PC-9 (cell line): ENCODE measurements around the gene SPSB3. TPM values are rescaled to one million over a fixed set of nuclear protein-coding genes. Genes with fewer than 3 reads are reported as not detected.

ENCODE experiments used
- BruUV-seq: library from RNA; stranded (reverse); fragments of 400-500 nt; replicated peaks from 2 replicates; lab custom pipeline; 2021; lab: Mats Ljungman, UMichigan
- CTCF ChIA-PET: fragments of 300-600 bp; sonication (Branson Sonifier 250); formaldehyde crosslinking; loops from one replicate; lab custom pipeline; 2022; ENCODE audit warnings: antibody characterized with exemption; lab: Charles Lee
- POLR2A ChIA-PET: fragments of 300-600 bp; sonication (Branson Sonifier 250); formaldehyde crosslinking; loops from one replicate; lab custom pipeline; 2022; ENCODE audit warnings: antibody characterized with exemption; ENCODE audit not compliant: unreplicated experiment; lab: Charles Lee
- DNase-seq, 2 experiments: peaks; one replicate each; pipeline versions ENCODE4 v3.0.0 to v3.0.0-alpha.2; 2015 to 2022; ENCODE audit warnings: mixed read lengths in 1 of 2
- H2AFZ ChIP-seq: fragments of 200-600 bp; sonication (generic); 2 replicates; pipeline ENCODE4 v1.8.1; 2017; ENCODE audit warnings: antibody characterized with exemption
- H3F3A ChIP-seq: fragments of 200-600 bp; sonication (generic); 2 replicates; pipeline ENCODE4 v1.8.1; 2017; ENCODE audit warnings: antibody characterized with exemption, mild to moderate bottlenecking, low read depth; ENCODE audit not compliant: insufficient read depth
- H3K27ac ChIP-seq: fragments of 200-600 bp; sonication (generic); 2 replicates; pipeline ENCODE4 v1.6.1; 2016; ENCODE audit warnings: mixed run types
- H3K27me3 ChIP-seq: fragments of 200-600 bp; sonication (generic); 2 replicates; pipeline ENCODE4 v1.6.1; 2016; ENCODE audit warnings: low read depth, mixed run types; ENCODE audit not compliant: insufficient read depth
- H3K36me3 ChIP-seq: fragments of 200-600 bp; sonication (generic); 2 replicates; pipeline ENCODE4 v1.6.1; 2016; ENCODE audit warnings: low read depth, mixed run types
- H3K4me1 ChIP-seq: fragments of 200-600 bp; sonication (generic); replicated peaks from 2 replicates; pipeline ENCODE4 v1.6.1; 2016; ENCODE audit warnings: mixed run types; ENCODE audit not compliant: insufficient read depth
- H3K4me2 ChIP-seq: fragments of 200-600 bp; sonication (generic); 2 replicates; pipeline ENCODE4 v1.6.1; 2017; ENCODE audit warnings: mixed run types
- H3K4me3 ChIP-seq: fragments of 200-600 bp; sonication (generic); 2 replicates; pipeline ENCODE4 v1.6.1; 2016; ENCODE audit warnings: mixed run types
- H3K79me2 ChIP-seq: fragments of 200-600 bp; sonication (generic); 2 replicates; pipeline ENCODE4 v1.6.1; 2017; ENCODE audit warnings: low read depth, mixed run types
- H3K9me2 ChIP-seq: fragments of 200-600 bp; sonication (generic); 2 replicates; pipeline ENCODE4 v1.8.1; 2017; ENCODE audit warnings: mild to moderate bottlenecking; ENCODE audit not compliant: insufficient read depth
- H3K9me3 ChIP-seq: fragments of 200-600 bp; sonication (generic); 2 replicates; pipeline ENCODE4 v1.8.1; 2016; ENCODE audit warnings: low read depth; ENCODE audit not compliant: insufficient read depth
- H4K20me1 ChIP-seq: fragments of 200-600 bp; sonication (generic); 2 replicates; pipeline ENCODE4 v1.8.1; 2017; ENCODE audit not compliant: insufficient read depth
- EZH2 ChIP-seq: fragments of 200-600 bp; sonication (generic); IDR thresholded peaks from 2 replicates; pipeline ENCODE4 v1.8.0; 2017; ENCODE audit warnings: antibody characterized with exemption, low read depth
- intact Hi-C: fragments of 100-400 bp; cut with micrococcal nuclease; formaldehyde crosslinking; loops from one replicate; pipeline ENCODE4 v1.10.0; 2022; ENCODE audit not compliant: unreplicated experiment
- total RNA-seq: library from RNA; stranded (reverse); gene quantifications from 2 replicates; pipeline ENCODE4 v1.2.3, GENCODE V29; 2021
- TF ChIP-seq, protein P1 (sequence below): fragments of 200-600 bp; sonication (generic); conservative IDR thresholded peaks from 2 replicates; pipeline ENCODE4 v1.6.1; 2017; ENCODE audit warnings: mixed run types, antibody characterized with exemption, mild to moderate bottlenecking, moderate library complexity

The SPSB3 gene
- total RNA-seq, 1 experiment from 2014 or later: 58.2 TPM

DNA sequence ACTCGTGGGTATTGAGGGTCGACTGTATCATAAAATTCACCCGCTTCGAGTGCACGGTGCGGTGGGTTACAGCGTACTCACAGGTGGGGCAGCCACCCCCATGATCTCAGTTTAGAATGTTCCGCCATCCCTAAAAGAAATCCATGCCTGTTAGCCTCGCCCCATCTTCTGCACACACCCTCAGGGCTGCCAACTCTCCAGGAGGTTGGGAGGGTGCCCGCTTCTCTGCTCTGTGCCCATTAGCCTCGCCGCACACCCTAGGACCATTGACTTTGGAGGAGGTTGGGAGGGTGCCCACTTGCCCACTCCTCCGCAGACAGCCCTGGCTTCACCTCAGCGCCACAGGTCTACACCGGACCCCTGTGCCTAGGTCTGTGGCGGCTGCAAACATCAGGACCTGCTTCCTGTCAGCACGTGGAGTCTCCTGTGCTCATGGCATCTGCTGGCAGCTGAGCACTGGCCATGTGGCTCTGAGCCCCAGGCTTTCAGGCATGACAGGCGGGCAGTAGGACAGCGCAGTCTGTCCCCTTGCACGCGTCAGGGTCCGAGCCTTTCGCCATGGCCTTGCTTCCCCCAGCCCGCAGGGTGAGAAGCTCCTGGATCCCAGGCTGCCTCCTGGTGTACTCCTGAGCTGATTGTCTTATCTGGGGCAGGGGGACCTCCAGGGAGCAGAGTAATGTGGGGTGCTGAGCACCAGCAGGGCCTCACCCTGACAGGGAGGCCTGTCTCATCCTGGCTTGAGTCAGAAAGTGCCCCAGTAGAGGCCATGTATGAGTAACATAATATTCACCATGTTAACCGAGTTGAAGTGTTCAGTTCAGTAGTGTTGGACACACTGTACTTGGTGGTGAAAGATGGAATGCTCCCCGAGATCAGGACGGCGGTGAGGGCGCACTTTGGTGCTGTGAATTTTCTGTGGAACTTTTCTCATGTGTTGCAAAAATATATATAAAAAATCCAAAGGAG, 32.9 kb downstream of the SPSB3 start:
- Histone ChIP-seq H3K79me2 (0 out of 2 replicates have a peak, but pooled peaks cover 3% of the 10 kb centered on the region), H3K27me3 (no peaks in the 10 kb centered on the region), H3K9me3 (no peaks in the 10 kb centered on the region), H3F3A (peaks cover 27% of the 10 kb centered on the region), H2AFZ (no peak overlapping the region), H3K4me1 (peaks cover 35% of the 10 kb centered on the region), H3K9me2 (no peaks in the 10 kb centered on the region), H3K27ac (no peak overlapping the region), H3K4me2 (no peak overlapping the region), H3K4me3 (no peak overlapping the region), H3K36me3 (no peaks in the 10 kb centered on the region; the same call in 1 of the 2 replicates), H4K20me1 (no peaks in the 10 kb centered on the region)
- CTCF ChIA-PET: interaction anchor here (0.7 kb wide), 1 partner anchor 92 kb away, joined by 5 read pairs; no protein-coding TSS in a partner anchor
- POLR2A ChIA-PET: no interaction called here
- no TSS peak for BruUV-seq
- TF ChIP-seq EZH2: no peak
- TF ChIP-seq, protein P1, sequence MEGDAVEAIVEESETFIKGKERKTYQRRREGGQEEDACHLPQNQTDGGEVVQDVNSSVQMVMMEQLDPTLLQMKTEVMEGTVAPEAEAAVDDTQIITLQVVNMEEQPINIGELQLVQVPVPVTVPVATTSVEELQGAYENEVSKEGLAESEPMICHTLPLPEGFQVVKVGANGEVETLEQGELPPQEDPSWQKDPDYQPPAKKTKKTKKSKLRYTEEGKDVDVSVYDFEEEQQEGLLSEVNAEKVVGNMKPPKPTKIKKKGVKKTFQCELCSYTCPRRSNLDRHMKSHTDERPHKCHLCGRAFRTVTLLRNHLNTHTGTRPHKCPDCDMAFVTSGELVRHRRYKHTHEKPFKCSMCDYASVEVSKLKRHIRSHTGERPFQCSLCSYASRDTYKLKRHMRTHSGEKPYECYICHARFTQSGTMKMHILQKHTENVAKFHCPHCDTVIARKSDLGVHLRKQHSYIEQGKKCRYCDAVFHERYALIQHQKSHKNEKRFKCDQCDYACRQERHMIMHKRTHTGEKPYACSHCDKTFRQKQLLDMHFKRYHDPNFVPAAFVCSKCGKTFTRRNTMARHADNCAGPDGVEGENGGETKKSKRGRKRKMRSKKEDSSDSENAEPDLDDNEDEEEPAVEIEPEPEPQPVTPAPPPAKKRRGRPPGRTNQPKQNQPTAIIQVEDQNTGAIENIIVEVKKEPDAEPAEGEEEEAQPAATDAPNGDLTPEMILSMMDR: no peak
- intact Hi-C loops: no loop called here
- no peak for DNase-seq

DNA sequence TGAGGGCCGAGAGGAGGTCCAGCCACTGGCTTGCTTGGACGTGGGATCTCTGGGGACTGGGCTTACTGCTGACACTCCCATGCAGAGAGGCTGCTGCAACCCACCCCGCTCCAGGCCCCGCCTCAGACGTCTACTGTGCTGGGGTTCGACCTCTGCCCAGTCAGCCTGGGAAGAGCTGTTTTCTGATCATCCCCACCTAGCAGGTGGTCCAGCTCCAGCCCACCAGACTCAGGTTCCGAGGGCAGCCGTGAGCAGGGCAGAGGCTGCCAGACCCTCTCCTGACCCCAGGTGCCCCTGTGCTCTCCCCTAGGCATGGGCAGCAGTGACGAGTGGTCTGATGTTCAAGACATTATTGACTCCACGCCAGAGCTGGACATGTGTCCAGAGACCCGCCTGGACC, 34.4 kb downstream of the SPSB3 start:
- intact Hi-C loops: loop anchor here (2.0 kb wide), 1 partner anchor 69 kb away; the partner anchor contains the start of gene JPT2
- Histone ChIP-seq H3K9me2 (no peaks in the 10 kb centered on the region), H3F3A (peaks cover 36% of the 10 kb centered on the region), H3K79me2 (0 out of 2 replicates have a peak, but pooled peaks cover 3% of the 10 kb centered on the region), H4K20me1 (no peaks in the 10 kb centered on the region), H2AFZ (no peak overlapping the region), H3K4me3 (no peak overlapping the region), H3K27me3 (no peaks in the 10 kb centered on the region), H3K27ac (no peak overlapping the region), H3K4me1 (peaks cover 49% of the 10 kb centered on the region), H3K9me3 (no peaks in the 10 kb centered on the region), H3K36me3 (no peaks in the 10 kb centered on the region; the same call in 1 of the 2 replicates), H3K4me2 (no peak overlapping the region)
- ChIA-PET POLR2A (no interaction called here), CTCF (no interaction called here)
- TF ChIP-seq, protein P1: no peak
- no peak for TF ChIP-seq EZH2
- BruUV-seq: no TSS peak
- no peak for DNase-seq

DNA sequence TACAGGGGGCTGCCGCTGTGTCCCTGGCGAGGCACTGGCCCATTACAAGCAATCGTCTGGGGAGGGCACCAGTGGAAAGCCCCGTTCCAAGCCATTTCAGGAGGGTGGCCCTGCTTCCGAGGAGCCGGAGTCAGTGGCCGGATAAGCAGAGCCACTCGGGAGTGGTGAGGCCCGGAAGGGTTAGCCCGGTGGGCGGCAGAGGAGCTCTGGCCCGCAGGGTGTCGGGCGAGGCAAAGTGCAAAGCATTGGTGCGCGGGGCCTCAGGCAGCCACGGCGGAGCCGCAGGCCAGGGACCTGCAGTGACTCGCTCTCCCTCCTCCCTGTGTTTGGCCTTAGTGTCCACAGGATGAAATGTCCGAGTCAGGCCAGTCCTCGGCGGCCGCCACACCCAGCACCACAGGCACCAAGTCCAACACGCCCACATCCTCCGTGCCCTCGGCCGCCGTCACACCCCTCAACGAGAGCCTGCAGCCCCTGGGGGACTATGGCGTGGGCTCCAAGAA, 35.6 kb downstream of the SPSB3 start:
- H3K27ac ChIP-seq: peak overlapping the region; percentile 100
- 0 out of 2 replicates have a peak overlapping the region, but pooled peaks have one; percentile 49 for H2AFZ ChIP-seq
- 0 out of 2 replicates have a peak, but pooled peaks cover 3% of the 10 kb centered on the region for H3K79me2 ChIP-seq
- H3K4me3 ChIP-seq: peak overlapping the region; percentile 47; the same call in 1 of the 2 replicates
- H3K36me3 ChIP-seq: no peaks in the 10 kb centered on the region; the same call in 1 of the 2 replicates
- H3K9me2 ChIP-seq: no peaks in the 10 kb centered on the region
- H4K20me1 ChIP-seq: no peaks in the 10 kb centered on the region
- H3K4me1 ChIP-seq: peaks cover 49% of the 10 kb centered on the region
- H3K27me3 ChIP-seq: no peaks in the 10 kb centered on the region
- peaks cover 36% of the 10 kb centered on the region for H3F3A ChIP-seq
- ChIA-PET POLR2A (interaction anchor here (1.1 to 1.6 kb wide), 3 partner anchors 25 to 36 kb away, joined by 3 to 11 read pairs (median 9); partner anchors contain the start of genes NUBP2 and SPSB3), CTCF (interaction anchor here (0.5 to 1.7 kb wide), 4 partner anchors 21 to 55 kb away, joined by 3 to 6 read pairs (median 4); partner anchors contain the start of genes EME2 and MRPS34)
- DNase-seq: peak; percentile 58 to 75
- no peak for TF ChIP-seq EZH2
- TF ChIP-seq, protein P1: no peak; the same call in 1 of the 2 replicates
- peak overlapping the region; percentile 88 for H3K4me2 ChIP-seq
- no peaks in the 10 kb centered on the region for H3K9me3 ChIP-seq
- intact Hi-C loops: loop anchor here (1.0 to 2.0 kb wide), 2 partner anchors 39 to 68 kb away; partner anchors contain the start of gene JPT2
- no TSS peak for BruUV-seq
